ENCODE data around the gene ADAMTS2.

DNA sequence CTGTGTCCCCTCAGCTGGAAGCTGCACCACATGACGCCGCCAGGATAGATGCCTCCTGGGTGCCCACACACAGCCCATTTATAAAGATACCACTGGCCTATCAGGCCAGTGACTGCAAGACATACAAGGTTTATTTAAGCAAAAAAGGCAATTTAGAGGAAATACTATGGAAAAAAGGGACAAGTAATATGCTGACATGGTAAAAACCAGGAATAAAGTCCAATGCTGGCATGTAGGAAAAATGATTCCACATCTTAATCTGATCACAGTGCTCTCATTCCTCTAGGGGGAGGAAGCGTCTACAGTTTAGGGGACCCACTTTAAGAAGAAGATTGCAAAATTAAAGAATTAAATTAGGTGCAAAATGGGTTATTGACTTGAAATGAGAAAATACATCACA is 205.0 kb downstream of the ADAMTS2 start:
- TF ChIP-seq POLR2AphosphoS5 (IDR thresholded peaks at IDR 0.05; ENCODE audit: low read depth, low read length) (no peak), POLR2A (IDR thresholded peaks at IDR 0.05; ENCODE audit: low read depth, low read length) (no peak), SPI1 (IDR thresholded peaks at IDR 0.05; ENCODE audit: low read depth, low read length) (no peak)

Data from GM12891 (cell line).